OCI-LY7 (cell line): Measurements from ENCODE around the gene FA2H. TPM values are rescaled to one million over a fixed set of nuclear protein-coding genes. Genes with fewer than 3 reads are reported as not detected.
A peak's percentile ranks its signal among the peaks of the same experiment; 100 is the strongest.

Source experiments
- BruUV-seq: library from RNA; stranded (reverse); fragments of 400-500 nt; replicated peaks from 2 replicates; lab custom pipeline; 2021; lab: Mats Ljungman, UMichigan
- CTCF ChIA-PET: fragments of 300-600 bp; sonication (Branson Sonifier 250); formaldehyde crosslinking; loops from one replicate; lab custom pipeline; 2022; ENCODE audit warnings: antibody characterized with exemption; ENCODE audit not compliant: unreplicated experiment; lab: Charles Lee
- POLR2A ChIA-PET: fragments of 300-600 bp; sonication (Branson Sonifier 250); formaldehyde crosslinking; loops from one replicate; lab custom pipeline; 2022; ENCODE audit warnings: antibody characterized with exemption; lab: Charles Lee
- DNase-seq: peaks from one replicate; pipeline ENCODE4 v3.0.0-alpha.2; 2015; ENCODE audit warnings: low spot score
- H2AFZ ChIP-seq: fragments of 200-600 bp; sonication (generic), shearing (Covaris generic); 2 replicates; pipeline ENCODE4 v1.6.1; 2014; ENCODE audit warnings: mild to moderate bottlenecking, antibody characterized with exemption, low read length, moderate library complexity
- H3K27ac ChIP-seq: fragments of 200-600 bp; sonication (generic); 2 replicates; pipeline ENCODE4 v1.5.1; 2014; ENCODE audit warnings: mixed run types, low read depth, mild to moderate bottlenecking, moderate library complexity, low read length, inconsistent platforms; ENCODE audit not compliant: poor library complexity, severe bottlenecking
- H3K36me3 ChIP-seq: fragments of 200-600 bp; sonication (generic); 2 replicates; pipeline ENCODE4 v1.6.1; 2014; ENCODE audit warnings: mild to moderate bottlenecking, antibody characterized with exemption, low read length, moderate library complexity, mixed read lengths; ENCODE audit not compliant: insufficient read depth
- H3K4me1 ChIP-seq: fragments of 200-600 bp; sonication (generic); 2 replicates; pipeline ENCODE4 v1.5.1; 2014; ENCODE audit warnings: mild to moderate bottlenecking, low read length; ENCODE audit not compliant: insufficient read depth, poor library complexity, severe bottlenecking
- H3K4me2 ChIP-seq: fragments of 200-600 bp; sonication (generic); 2 replicates; pipeline ENCODE4 v1.6.1; 2014; ENCODE audit warnings: mild to moderate bottlenecking, low read length
- H3K4me3 ChIP-seq: fragments of 200-600 bp; sonication (generic); 2 replicates; pipeline ENCODE4 v1.5.1; 2014; ENCODE audit warnings: mild to moderate bottlenecking, low read depth, low read length; ENCODE audit not compliant: poor library complexity, severe bottlenecking
- H3K79me2 ChIP-seq: fragments of 200-600 bp; sonication (generic); 2 replicates; pipeline ENCODE4 v1.6.1; 2016; ENCODE audit warnings: low read depth, mild to moderate bottlenecking, low read length, moderate library complexity, mixed read lengths; ENCODE audit not compliant: insufficient read depth
- H3K9me2 ChIP-seq: fragments of 200-600 bp; sonication (generic); 2 replicates; pipeline ENCODE4 v1.6.1; 2016; ENCODE audit warnings: mild to moderate bottlenecking, low read length, mixed read lengths; ENCODE audit not compliant: insufficient read depth
- H3K9me3 ChIP-seq: fragments of 200-600 bp; sonication (generic); 2 replicates; pipeline ENCODE4 v1.6.1; 2014; ENCODE audit warnings: mild to moderate bottlenecking, mixed run types, low read length, mixed read lengths
- H4K20me1 ChIP-seq: fragments of 200-600 bp; sonication (generic); 2 replicates; pipeline ENCODE4 v1.6.1; 2014; ENCODE audit warnings: mild to moderate bottlenecking, antibody characterized with exemption, low read length, moderate library complexity, mixed read lengths; ENCODE audit not compliant: insufficient read depth
- EZH2phosphoT487 ChIP-seq: fragments of 200-600 bp; sonication (generic); IDR thresholded peaks from 2 replicates; pipeline ENCODE4 v1.6.1; 2018; ENCODE audit warnings: low read depth, borderline replicate concordance, mild to moderate bottlenecking, mixed run types, antibody characterized with exemption, low read length, moderate library complexity, mixed read lengths
- intact Hi-C: fragments of 100-400 bp; cut with micrococcal nuclease; formaldehyde crosslinking; loops from one replicate; pipeline ENCODE4 v1.10.0; 2022; ENCODE audit not compliant: unreplicated experiment
- total RNA-seq, 2 experiments: library from RNA; depleted of rRNA in 1 of 2; stranded (reverse); fragments of >200 nt in 1 of 2; shearing (Covaris generic) in 1 of 2; gene quantifications; 2 replicates each; pipeline ENCODE4 v1.2.3, GENCODE V29; 2014 to 2022
- TF ChIP-seq, protein P1 (sequence below): fragments of 200-600 bp; sonication (generic); conservative IDR thresholded peaks from 2 replicates; pipeline ENCODE4 v1.5.1; 2014; ENCODE audit warnings: mild to moderate bottlenecking, antibody characterized with exemption, low read length, moderate library complexity, mixed read lengths

The FA2H gene
- total RNA-seq, 2 experiments from 2014 or later = 0.73 to 4.7 TPM

DNA sequence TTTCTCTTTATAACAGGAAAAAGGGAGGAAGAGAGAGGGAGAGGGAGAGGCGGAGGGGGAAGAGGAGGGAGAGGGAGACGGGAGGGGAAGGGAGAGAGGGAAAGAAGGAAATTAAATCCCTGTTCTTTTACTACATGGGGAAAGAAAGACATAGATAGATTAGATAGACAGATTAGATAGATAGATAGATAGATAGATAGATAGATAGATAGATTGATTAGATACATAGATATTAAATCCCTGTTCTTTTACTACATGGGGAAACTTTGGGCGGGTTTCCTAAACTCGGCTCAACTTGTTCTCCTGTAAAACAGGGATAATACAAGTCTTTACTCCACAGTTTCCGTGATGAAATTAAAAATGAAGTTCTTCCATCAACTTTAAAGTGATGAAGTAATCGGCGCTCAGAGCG lies 108.6 kb downstream of the FA2H start:
- peaks cover 25% of the 10 kb centered on the region for H4K20me1 ChIP-seq
- no peak overlapping the region for H2AFZ ChIP-seq
- peaks cover 53% of the 10 kb centered on the region for H3K36me3 ChIP-seq
- no TSS peak for BruUV-seq
- POLR2A ChIA-PET = interaction anchor here (0.6 to 2.6 kb wide), 8 partner anchors 10 to 35 kb away, joined by 3 to 20 read pairs (median 7); partner anchors contain the start of gene MLKL
- no peak for TF ChIP-seq EZH2phosphoT487
- TF ChIP-seq, protein P1, sequence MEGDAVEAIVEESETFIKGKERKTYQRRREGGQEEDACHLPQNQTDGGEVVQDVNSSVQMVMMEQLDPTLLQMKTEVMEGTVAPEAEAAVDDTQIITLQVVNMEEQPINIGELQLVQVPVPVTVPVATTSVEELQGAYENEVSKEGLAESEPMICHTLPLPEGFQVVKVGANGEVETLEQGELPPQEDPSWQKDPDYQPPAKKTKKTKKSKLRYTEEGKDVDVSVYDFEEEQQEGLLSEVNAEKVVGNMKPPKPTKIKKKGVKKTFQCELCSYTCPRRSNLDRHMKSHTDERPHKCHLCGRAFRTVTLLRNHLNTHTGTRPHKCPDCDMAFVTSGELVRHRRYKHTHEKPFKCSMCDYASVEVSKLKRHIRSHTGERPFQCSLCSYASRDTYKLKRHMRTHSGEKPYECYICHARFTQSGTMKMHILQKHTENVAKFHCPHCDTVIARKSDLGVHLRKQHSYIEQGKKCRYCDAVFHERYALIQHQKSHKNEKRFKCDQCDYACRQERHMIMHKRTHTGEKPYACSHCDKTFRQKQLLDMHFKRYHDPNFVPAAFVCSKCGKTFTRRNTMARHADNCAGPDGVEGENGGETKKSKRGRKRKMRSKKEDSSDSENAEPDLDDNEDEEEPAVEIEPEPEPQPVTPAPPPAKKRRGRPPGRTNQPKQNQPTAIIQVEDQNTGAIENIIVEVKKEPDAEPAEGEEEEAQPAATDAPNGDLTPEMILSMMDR = no peak
- no peaks in the 10 kb centered on the region for H3K9me2 ChIP-seq
- intact Hi-C loops = loop anchor here (2.0 kb wide), 1 partner anchor 35 kb away; the partner anchor contains the start of gene MLKL
- no peak for DNase-seq
- H3K27ac ChIP-seq = peak overlapping the region; percentile 75
- peak overlapping the region; percentile 93 for H3K4me3 ChIP-seq
- H3K4me1 ChIP-seq = peaks cover 38% of the 10 kb centered on the region
- CTCF ChIA-PET = no interaction called here
- peaks cover 6% of the 10 kb centered on the region; the same call in 1 of the 2 replicates for H3K9me3 ChIP-seq
- peaks cover 57% of the 10 kb centered on the region for H3K79me2 ChIP-seq
- H3K4me2 ChIP-seq = peak overlapping the region; percentile 77

Other genes starting within 250 kb of the FA2H start
- gene GLG1, start 167.7 kb downstream of the FA2H start, total RNA-seq (2014; rRNA removed; shearing (Covaris generic)) = 40.4 and 57.8 TPM in 2 replicates
- 66.7 and 69.8 TPM in 2 replicates for gene GLG1, start 167.7 kb downstream of the FA2H start, total RNA-seq (2022)
- 56.3 and 79.7 TPM in 2 replicates for gene RFWD3, start 107.9 kb downstream of the FA2H start, total RNA-seq (2014; rRNA removed; shearing (Covaris generic))
- gene RFWD3, start 107.9 kb downstream of the FA2H start, total RNA-seq (2022) = 133 and 134 TPM in 2 replicates
- 7.3 and 8.0 TPM in 2 replicates for gene MLKL, start 74.0 kb downstream of the FA2H start, total RNA-seq (2014; rRNA removed; shearing (Covaris generic))
- gene MLKL, start 74.0 kb downstream of the FA2H start, total RNA-seq (2022) = 8.3 and 9.0 TPM in 2 replicates
- 25.2 and 26.3 TPM in 2 replicates for gene WDR59, start 210.3 kb upstream of the FA2H start, total RNA-seq (2014; rRNA removed; shearing (Covaris generic))
- gene WDR59, start 210.3 kb upstream of the FA2H start, total RNA-seq (2022) = 70.1 and 80.3 TPM in 2 replicates
- gene ZNRF1, start 224.2 kb upstream of the FA2H start, total RNA-seq (2014; rRNA removed; shearing (Covaris generic)) = 11.8 and 13.1 TPM in 2 replicates
- gene ZNRF1, start 224.2 kb upstream of the FA2H start, total RNA-seq (2022) = 23.7 and 26.0 TPM in 2 replicates